Prostate gland (tissue), 2 donors: ENCODE data around the gene KPNA3. TPM values are rescaled to one million over a fixed set of nuclear protein-coding genes. Genes with fewer than 3 reads are reported as not detected.
A peak's percentile ranks its signal among the peaks of the same experiment; 100 is the strongest.

Experiments
- DNase-seq: peaks from one replicate; pipeline ENCODE4 v3.0.0-alpha.2; 2019; ENCODE audit warnings: low spot score
- H3K27ac ChIP-seq, 2 donors: fragments of 200-600 bp; sonication (generic); 2 replicates each; pipeline ENCODE4 v1.5.1; 2017 to 2019
- H3K27me3 ChIP-seq: fragments of 200-600 bp; sonication (generic); replicated peaks from 2 replicates; pipeline ENCODE4 v1.5.1; 2019; ENCODE audit not compliant: insufficient read depth
- H3K36me3 ChIP-seq, 2 donors: fragments of 200-600 bp; sonication (generic); 1 replicate in 1 of 2; 2 replicates in 1 of 2; pipeline versions ENCODE4 v1.5.1 to v1.8.1; 2017 to 2019
- H3K4me1 ChIP-seq: fragments of 200-600 bp; sonication (generic); replicated peaks from 2 replicates; pipeline ENCODE4 v1.5.1; 2019
- H3K4me3 ChIP-seq, 2 donors: fragments of 200-600 bp; sonication (generic); 2 replicates each; pipeline ENCODE4 v1.5.1; 2017 to 2019
- H3K9me3 ChIP-seq: fragments of 200-600 bp; sonication (generic); 2 replicates; pipeline ENCODE4 v1.5.1; 2017
- POLR2A ChIP-seq: fragments of 450-650 bp; IDR thresholded peaks from one replicate; pipeline ENCODE4 v1.6.1; 2016; ENCODE audit warnings: antibody characterized with exemption, mild to moderate bottlenecking
- POLR2AphosphoS5 ChIP-seq: sonication (generic); formaldehyde crosslinking; IDR thresholded peaks from one replicate; pipeline ENCODE4 v1.6.1; 2017; ENCODE audit warnings: antibody characterized with exemption
- WGBS: methylation state at CpG from one replicate; pipeline ENCODE4 v1.1.5; 2018; 5-methylcytosine and 5-hydroxymethylcytosine counted together
- intact Hi-C: fragments of 100-400 bp; cut with DNase I; formaldehyde crosslinking; loops from one replicate; pipeline ENCODE4 v1.14.2; 2022
- total RNA-seq, 2 donors: library from RNA; depleted of rRNA; stranded (reverse); fragments of >200 nt; gene quantifications; one replicate each; pipeline ENCODE4 v1.1.0, GENCODE V29; 2016
- TF ChIP-seq, protein P1 (sequence below), 4 experiments: fragments of 200-600 bp in 2 of 4; fragments of 450-650 bp in 2 of 4; sonication (generic) in 2 of 4; IDR thresholded peaks; 1 replicate in 3 of 4; 2 replicates in 1 of 4; pipeline ENCODE4 v1.5.1; 2016 to 2019; ENCODE audit warnings: antibody characterized with exemption in 4 of 4, mild to moderate bottlenecking in 2 of 4, moderate library complexity in 2 of 4

The KPNA3 gene
- total RNA-seq, 2 donors from 2014 or later: 16.9 to 26.4 TPM

DNA sequence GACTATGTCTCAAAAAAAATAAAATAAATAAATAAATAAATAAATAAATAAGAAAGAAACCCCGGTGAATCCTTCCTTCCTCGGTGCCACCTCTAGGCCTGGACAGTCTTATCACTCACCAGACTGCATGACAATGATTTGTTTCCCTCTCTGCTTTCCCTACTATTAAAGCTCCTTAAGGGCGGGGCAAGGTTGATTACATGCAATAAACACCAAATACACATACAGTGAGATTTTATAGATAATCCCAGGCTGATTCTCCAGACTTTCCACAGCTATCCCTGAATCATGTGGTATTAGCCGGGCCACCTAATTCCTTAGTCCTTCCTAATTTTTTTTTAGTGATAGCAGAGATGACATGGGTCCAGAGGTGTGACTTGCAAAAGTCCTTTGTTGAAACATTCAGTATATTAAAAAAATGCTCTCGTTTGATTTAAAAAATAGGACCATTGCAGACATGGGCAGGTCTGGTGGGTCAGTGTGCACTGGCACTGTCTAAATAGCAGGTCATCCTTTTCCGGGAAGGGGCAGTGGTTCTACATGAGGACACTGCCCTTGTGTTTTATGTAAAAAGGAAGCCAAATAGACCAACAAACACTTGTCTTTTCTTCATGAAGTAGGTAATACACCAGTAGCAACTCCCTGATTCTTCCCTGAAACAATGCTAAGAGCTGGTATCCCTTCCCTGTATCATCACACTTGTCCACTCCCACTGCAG, 115.7 kb downstream of the KPNA3 start:
- WGBS: 95% methylated on average over 6 of the region's 6 CpGs
- Histone ChIP-seq H3K36me3 (no peaks in the 10 kb centered on the region), H3K4me3 (no peak overlapping the region), H3K4me1 (no peaks in the 10 kb centered on the region), H3K27me3 (no peaks in the 10 kb centered on the region), H3K9me3 (no peaks in the 10 kb centered on the region), H3K27ac (no peak overlapping the region)
- intact Hi-C loops: no loop called here
- DNase-seq: no peak
- TF ChIP-seq POLR2A (no peak), POLR2AphosphoS5 (no peak)
- TF ChIP-seq, protein P1, sequence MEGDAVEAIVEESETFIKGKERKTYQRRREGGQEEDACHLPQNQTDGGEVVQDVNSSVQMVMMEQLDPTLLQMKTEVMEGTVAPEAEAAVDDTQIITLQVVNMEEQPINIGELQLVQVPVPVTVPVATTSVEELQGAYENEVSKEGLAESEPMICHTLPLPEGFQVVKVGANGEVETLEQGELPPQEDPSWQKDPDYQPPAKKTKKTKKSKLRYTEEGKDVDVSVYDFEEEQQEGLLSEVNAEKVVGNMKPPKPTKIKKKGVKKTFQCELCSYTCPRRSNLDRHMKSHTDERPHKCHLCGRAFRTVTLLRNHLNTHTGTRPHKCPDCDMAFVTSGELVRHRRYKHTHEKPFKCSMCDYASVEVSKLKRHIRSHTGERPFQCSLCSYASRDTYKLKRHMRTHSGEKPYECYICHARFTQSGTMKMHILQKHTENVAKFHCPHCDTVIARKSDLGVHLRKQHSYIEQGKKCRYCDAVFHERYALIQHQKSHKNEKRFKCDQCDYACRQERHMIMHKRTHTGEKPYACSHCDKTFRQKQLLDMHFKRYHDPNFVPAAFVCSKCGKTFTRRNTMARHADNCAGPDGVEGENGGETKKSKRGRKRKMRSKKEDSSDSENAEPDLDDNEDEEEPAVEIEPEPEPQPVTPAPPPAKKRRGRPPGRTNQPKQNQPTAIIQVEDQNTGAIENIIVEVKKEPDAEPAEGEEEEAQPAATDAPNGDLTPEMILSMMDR (IDR thresholded peaks at IDR 0.05): no peak

DNA sequence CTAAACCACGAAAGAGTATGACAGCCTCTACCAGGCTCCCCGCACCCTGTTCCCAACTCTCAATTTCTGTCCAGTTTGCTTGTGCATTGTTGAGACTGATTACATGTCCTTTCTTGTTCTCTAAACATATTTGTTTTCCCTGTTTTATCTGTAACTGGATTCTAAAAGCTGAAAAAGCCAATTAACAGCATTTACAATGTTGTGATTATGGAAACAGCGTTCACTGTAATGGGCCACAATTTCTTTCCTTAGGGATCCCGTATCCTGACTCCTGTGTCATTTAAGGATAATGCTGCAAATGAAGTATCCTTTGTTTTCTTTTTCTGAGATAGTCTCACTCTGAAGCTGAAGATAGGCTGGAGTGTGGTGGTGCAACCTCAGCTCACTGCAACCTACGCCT, 121.7 kb downstream of the KPNA3 start:
- Histone ChIP-seq H3K4me3 (no peak overlapping the region), H3K27me3 (no peaks in the 10 kb centered on the region), H3K9me3 (no peaks in the 10 kb centered on the region), H3K36me3 (no peaks in the 10 kb centered on the region), H3K27ac (no peak overlapping the region), H3K4me1 (no peaks in the 10 kb centered on the region)
- intact Hi-C loops: loop anchor here (5.0 kb wide), 1 partner anchor 176 kb away; no protein-coding TSS in a partner anchor
- DNase-seq: no peak
- 61% methylated on average over 5 of the region's 5 CpGs for WGBS
- TF ChIP-seq POLR2AphosphoS5 (no peak), POLR2A (no peak)
- TF ChIP-seq, protein P1 (IDR thresholded peaks at IDR 0.05): no peak

DNA sequence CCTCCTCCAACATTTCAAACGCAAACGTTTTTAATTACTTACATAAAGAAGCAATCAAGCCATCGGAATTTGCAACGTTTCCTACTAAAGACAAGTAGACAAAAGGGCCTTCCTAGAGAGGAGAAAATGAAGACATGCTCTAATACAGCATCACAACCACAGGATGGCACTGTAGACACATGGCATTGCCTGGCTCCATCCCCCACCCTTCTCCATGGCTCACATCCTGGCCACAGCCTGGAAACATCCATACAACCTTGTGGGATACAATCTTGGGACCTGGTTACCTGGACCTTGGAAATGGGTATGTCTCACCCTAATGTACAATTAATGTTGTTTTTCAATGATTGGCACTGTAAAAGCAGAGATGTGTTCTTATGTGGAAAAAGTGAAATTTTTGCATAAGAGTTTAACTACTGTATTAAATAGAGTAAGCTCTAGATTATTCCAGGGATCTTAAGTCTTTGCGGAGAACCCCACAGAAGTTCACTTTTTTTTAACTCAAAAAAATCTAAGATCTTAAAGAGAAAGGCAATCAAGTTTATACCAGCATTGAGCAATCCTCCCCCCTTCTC, 122.7 kb downstream of the KPNA3 start:
- Histone ChIP-seq H3K27me3 (no peaks in the 10 kb centered on the region), H3K4me3 (no peak overlapping the region), H3K36me3 (no peaks in the 10 kb centered on the region), H3K4me1 (no peaks in the 10 kb centered on the region), H3K27ac (no peak overlapping the region), H3K9me3 (no peaks in the 10 kb centered on the region)
- TF ChIP-seq, protein P1 (IDR thresholded peaks at IDR 0.05): peak; percentile 15 to 68 (median 50)
- TF ChIP-seq POLR2AphosphoS5 (peak; percentile 56), POLR2A (no peak)
- WGBS: 35% methylated on average over 5 of the region's 5 CpGs
- DNase-seq: peak; percentile 65
- intact Hi-C loops: loop anchor here (5.0 kb wide), 1 partner anchor 177 kb away; no protein-coding TSS in a partner anchor

DNA sequence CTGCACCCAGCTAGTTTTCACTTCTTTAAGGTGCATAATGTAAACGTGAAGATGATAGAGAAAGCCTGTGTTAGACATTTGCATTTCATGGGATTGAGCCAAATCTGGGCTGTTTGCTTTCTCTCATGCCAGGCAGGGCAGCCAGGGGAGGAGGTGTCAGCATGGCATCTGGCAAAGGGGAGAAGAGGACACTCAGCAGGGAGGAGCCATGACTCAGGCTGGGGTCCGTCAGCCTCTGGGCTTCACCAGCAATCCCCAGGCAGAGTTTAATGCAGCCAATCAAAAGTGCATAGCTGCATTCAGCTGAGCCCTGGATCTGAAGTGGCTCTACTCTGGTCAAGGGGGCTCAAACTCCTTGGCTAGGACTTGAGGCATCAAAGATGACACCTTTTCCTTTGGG, 124.7 kb downstream of the KPNA3 start:
- H3K36me3 ChIP-seq: no peaks in the 10 kb centered on the region
- no peaks in the 10 kb centered on the region for H3K27me3 ChIP-seq
- H3K27ac ChIP-seq: no peak overlapping the region
- 58% methylated on average over 2 of the region's 2 CpGs for WGBS
- TF ChIP-seq POLR2AphosphoS5: no peak
- TF ChIP-seq, protein P1 (IDR thresholded peaks at IDR 0.05): no peak
- no peak for TF ChIP-seq POLR2A
- no peak for DNase-seq
- H3K4me1 ChIP-seq: no peaks in the 10 kb centered on the region
- intact Hi-C loops: no loop called here
- H3K4me3 ChIP-seq: no peak overlapping the region
- H3K9me3 ChIP-seq: no peaks in the 10 kb centered on the region

DNA sequence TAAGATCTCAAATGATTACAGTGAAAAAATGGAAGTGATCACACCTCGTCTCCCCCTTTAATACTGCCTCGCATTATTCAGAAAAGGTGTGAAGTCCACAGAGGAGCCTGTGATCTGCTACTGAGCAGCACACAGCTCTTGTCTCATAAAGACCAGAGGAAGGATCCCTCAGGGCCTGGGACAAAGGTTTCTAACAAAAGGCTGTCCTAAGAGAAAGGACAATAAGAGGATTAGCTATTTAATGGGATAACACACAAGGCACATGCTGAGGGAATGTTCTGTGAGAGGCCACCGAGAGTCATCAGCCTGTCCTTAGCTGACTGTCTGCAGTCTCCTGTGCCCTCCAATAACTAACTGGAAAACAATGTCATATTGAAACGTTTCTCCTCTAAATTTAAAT, 127.9 kb downstream of the KPNA3 start:
- Histone ChIP-seq H3K36me3 (no peaks in the 10 kb centered on the region), H3K4me1 (no peaks in the 10 kb centered on the region), H3K27ac (no peak overlapping the region), H3K27me3 (no peaks in the 10 kb centered on the region), H3K4me3 (no peak overlapping the region), H3K9me3 (no peaks in the 10 kb centered on the region)
- TF ChIP-seq POLR2A (no peak), POLR2AphosphoS5 (no peak)
- TF ChIP-seq, protein P1 (IDR thresholded peaks at IDR 0.05): no peak
- intact Hi-C loops: no loop called here
- no peak for DNase-seq
- WGBS: 74% methylated on average over 4 of the region's 4 CpGs
